Measurements from ENCODE around the gene IFFO2. TPM values are rescaled to one million over a fixed set of nuclear protein-coding genes. Genes with fewer than 3 reads are reported as not detected.

The IFFO2 gene
- total and polyA plus RNA-seq, 4 donors = 0.88 to 7.4 (median 3.0) TPM

- Histone ChIP-seq H3K27me3 (ENCODE audit: control insufficient read depth in 4 of 4, insufficient read depth in 4 of 4, low read length in 3 of 4) (no peaks in the 10 kb centered on the region), H3K4me3 (ENCODE audit: low read depth in 1 of 3, low read length in 3 of 3) (no peak overlapping the region), H3K9ac (ENCODE audit: low read depth in 1 of 2, low read length in 2 of 2) (no peak overlapping the region), H3K27ac (ENCODE audit: low read depth in 1 of 2, low read length in 2 of 2) (no peak overlapping the region), H3K36me3 (ENCODE audit: control insufficient read depth in 4 of 4, insufficient read depth in 3 of 4, low read depth in 1 of 4, low read length in 3 of 4) (no peaks in the 10 kb centered on the region), H3K9me3 (ENCODE audit: control insufficient read depth in 4 of 4, low read length in 3 of 4) (no peaks in the 10 kb centered on the region), H3K4me1 (ENCODE audit: control insufficient read depth in 4 of 4, insufficient read depth in 4 of 4, low read length in 3 of 4) (peaks cover 0 to 16% (median 4%) of the 10 kb centered on the region in 4 donors)
- WGBS = 79% methylated on average over 10 of the region's 10 CpGs
- TF ChIP-seq REST (IDR thresholded peaks at IDR 0.05) (no peak), FOXA2 (IDR thresholded peaks at IDR 0.05) (no peak), ATF3 (IDR thresholded peaks at IDR 0.05) (no peak), GABPA (IDR thresholded peaks at IDR 0.05 in 1 of 2, conservative IDR thresholded peaks at IDR 0.05 in 1 of 2) (no peak), CTCF (IDR thresholded peaks at IDR 0.05; ENCODE audit: low read depth, low read length, missing input control) (no peak), TAF1 (conservative IDR thresholded peaks at IDR 0.05) (no peak)
- DNase-seq (ENCODE audit: low spot score) = no peak
Measured at GRCh38 chr1:18931730-18932129, 24.7 kb downstream of the IFFO2 start.

GRCh38 chr1:18929686-18930085 lies 26.8 kb downstream of the IFFO2 start:
- H3K9me3 ChIP-seq (ENCODE audit: control insufficient read depth in 4 of 4, low read length in 3 of 4) = no peaks in the 10 kb centered on the region
- H3K4me1 ChIP-seq (ENCODE audit: control insufficient read depth in 4 of 4, insufficient read depth in 4 of 4, low read length in 3 of 4) = peaks cover 0 to 15% (median 4%) of the 10 kb centered on the region in 4 donors
- H3K4me3 ChIP-seq (ENCODE audit: low read depth in 1 of 3, low read length in 3 of 3) = no peak overlapping the region
- TF ChIP-seq FOXA1 (IDR thresholded peaks at IDR 0.05) (no peak), REST (IDR thresholded peaks at IDR 0.05) (no peak), ATF3 (IDR thresholded peaks at IDR 0.05) (no peak), RAD21 (IDR thresholded peaks at IDR 0.05) (no peak), MAX (IDR thresholded peaks at IDR 0.05) (no peak), RXRA (IDR thresholded peaks at IDR 0.05) (no peak), SP1 (IDR thresholded peaks at IDR 0.05) (no peak), FOXA2 (IDR thresholded peaks at IDR 0.05) (no peak), ZBTB33 (IDR thresholded peaks at IDR 0.05) (no peak), EGR1 (IDR thresholded peaks at IDR 0.05; ENCODE audit: low read depth in 2 of 2) (no peak), CTCF (IDR thresholded peaks at IDR 0.05; ENCODE audit: low read depth, low read length, missing input control) (no peak), JUND (IDR thresholded peaks at IDR 0.05) (no peak), HNF4A (conservative IDR thresholded peaks at IDR 0.05) (no peak), HNF4G (IDR thresholded peaks at IDR 0.05) (no peak), NR2F2 (IDR thresholded peaks at IDR 0.05) (no peak)
- H3K27me3 ChIP-seq (ENCODE audit: control insufficient read depth in 4 of 4, insufficient read depth in 4 of 4, low read length in 3 of 4) = no peaks in the 10 kb centered on the region
- 92% methylated on average over 7 of the region's 7 CpGs for WGBS
- DNase-seq (ENCODE audit: low spot score) = no peak
- H3K9ac ChIP-seq (ENCODE audit: low read depth in 1 of 2, low read length in 2 of 2) = no peak overlapping the region
- no peaks in the 10 kb centered on the region for H3K36me3 ChIP-seq (ENCODE audit: control insufficient read depth in 4 of 4, insufficient read depth in 3 of 4, low read depth in 1 of 4, low read length in 3 of 4)
- no peak overlapping the region for H3K27ac ChIP-seq (ENCODE audit: low read depth in 1 of 2, low read length in 2 of 2)

All from liver (tissue), 9 donors.